ENCODE results near the gene ARL5A. TPM values are rescaled to one million over a fixed set of nuclear protein-coding genes. Genes with fewer than 3 reads are reported as not detected.

ARL5A gene
- total RNA-seq, 1 experiment from 2014 or later: 60.4 TPM

DNA sequence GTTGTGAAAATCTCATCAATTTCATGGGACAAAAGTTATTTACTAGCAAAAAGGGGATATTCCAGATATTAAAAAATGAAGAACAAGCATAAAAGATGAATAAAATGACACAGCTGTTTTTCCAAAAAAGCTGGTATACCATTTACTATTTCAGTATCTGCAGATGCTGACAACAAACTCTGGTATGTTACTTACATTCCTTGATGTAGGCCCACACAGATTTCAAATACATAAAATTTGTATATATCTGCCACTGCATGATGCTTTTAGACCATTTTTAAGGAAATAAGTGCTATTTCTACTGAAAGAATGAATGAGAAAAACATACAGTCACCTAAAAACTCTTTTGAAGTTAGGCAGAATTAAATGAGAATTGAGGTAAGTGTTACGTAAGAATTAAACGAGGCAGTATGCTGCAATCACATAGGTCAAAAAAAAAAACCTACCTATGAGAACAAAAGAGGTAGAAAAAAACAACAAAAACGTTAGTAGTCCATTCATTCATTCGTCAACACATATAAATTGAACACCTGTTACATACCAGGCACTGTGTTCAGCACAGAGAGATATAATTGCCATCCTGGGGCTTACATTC, 32.5 kb downstream of the ARL5A start:
- no peak for DNase-seq (ENCODE audit: low read depth)

DNA sequence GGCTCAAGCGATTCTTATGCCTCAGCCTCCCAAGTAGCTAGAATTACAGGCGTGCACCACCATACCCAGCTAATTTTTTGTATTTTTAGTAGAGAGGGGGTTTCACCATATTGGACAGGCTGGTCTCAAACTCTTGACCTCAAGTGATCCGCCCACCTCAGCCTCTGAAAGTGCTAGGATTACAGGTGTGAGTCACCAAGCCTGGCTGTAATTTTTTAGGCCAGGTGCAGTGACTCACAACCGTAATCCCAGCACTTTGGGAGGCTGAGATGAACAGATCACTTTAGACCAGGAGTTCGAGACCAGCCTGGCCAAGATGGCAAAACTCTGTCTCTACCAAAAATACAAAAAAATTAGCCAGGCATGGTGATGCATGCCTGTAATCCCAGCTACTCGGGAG, 33.8 kb downstream of the ARL5A start:
- peak; percentile 23 for DNase-seq (ENCODE audit: low read depth)

DNA sequence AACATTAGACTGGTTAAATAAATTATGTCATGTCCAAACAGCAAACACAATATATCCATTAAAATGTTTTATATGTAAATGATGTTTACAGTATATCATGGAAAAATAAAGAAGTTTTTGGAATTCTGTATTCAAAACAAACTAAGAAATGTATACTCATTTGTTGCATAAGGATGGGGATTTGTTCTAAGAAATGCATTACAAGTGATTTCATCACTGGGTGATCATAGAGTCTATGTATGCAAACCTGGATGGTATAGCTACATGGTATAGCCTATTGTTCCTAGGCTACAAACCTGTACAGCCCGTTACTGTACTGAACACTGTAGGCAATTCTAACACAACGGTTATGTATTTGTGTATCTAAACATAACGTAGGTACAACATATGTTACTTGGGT, 35.1 kb downstream of the ARL5A start:
- no peak for DNase-seq (ENCODE audit: low read depth)

DNA sequence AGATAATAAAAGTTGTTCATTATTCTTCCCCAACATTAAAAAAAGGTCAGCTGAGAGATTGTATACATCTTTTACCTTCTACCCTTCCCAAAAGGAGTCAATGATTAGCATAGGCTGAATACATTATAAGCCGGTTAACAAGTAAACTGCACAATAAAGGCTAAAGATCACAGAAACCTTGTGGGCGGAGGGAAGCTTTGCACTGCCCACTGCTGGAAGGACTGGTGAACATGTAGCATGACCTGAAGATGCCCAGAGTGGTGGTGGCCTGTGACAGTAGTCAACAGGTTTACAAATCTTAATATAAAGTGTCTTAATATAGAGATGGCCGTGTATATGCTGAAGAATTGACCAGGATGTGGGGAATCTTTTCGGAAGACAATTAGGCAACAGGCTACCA, 35.6 kb downstream of the ARL5A start:
- DNase-seq (ENCODE audit: low read depth): no peak

DNA sequence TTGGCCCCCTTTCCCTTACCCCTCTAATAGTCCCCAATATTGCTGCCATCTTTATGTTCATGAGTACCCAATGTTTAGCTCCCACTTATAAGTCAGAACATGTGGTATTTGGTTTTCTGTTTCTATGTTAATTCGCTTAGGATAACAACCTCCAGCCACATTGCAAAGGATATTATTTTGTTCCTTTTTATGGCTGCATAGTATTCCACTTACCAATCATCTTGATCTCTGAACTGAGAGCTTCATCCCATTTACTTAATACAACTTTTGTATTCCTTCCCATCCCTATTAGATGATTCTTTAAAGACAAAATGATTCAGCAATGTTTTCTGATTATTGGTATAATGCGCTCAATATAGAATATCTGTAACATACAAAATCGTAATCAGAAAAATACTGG, 36.7 kb downstream of the ARL5A start:
- DNase-seq (ENCODE audit: low read depth): no peak

DNA sequence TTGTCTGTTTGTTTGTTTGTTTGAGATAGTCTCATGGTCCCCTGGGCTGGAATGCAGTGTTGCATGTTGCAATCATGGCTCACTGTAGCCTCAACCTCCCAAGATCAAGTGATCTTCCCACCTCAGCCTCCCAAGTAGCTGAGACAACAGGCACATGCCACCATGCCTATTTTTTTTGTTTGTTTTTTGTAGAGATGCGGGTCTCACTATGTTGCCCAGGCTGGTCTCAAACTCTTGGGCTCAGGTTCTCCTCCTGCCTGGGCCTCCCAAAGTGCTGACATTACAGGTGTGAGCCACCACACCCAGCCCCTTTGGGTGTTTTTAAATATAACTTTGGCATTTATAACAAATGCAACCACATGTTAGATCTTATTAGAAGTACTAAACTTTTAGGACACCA, 37.5 kb downstream of the ARL5A start:
- DNase-seq (ENCODE audit: low read depth): no peak

DNA sequence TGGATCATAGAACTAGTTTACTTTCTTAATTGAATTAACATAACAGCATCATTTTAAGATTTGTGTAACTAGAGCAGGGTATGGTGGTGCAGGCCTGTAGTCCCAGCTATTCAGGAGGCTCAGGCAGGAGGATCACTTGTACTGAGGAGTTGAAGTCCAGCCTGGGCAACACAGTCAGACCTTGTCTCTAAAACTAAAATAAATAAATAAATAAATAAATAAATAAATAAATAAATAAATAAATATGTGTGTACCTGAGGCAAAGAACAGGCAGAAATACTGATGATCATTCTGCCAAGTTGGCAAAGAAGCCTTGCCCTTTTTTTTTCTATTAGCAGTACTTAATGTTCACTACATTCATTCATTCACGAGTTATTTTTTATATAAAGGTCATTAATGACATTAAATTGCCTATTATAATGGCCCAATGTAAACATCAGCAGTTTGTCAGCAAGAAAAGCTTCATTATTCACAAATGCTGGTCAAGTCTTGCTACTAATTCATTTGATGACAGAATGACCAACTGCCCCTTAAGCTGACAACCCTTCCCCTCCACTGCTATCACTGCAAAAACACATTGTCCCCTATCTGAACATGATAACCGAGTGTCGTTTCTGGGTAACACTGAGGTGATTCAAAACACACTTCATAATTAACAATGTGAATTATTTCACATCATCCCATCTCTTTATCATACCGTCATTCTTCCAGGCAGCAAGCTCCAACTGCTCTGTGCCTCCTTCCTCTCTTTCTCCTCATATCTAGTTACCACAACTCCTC, 39.0 kb downstream of the ARL5A start:
- DNase-seq (ENCODE audit: low read depth): no peak

DNA sequence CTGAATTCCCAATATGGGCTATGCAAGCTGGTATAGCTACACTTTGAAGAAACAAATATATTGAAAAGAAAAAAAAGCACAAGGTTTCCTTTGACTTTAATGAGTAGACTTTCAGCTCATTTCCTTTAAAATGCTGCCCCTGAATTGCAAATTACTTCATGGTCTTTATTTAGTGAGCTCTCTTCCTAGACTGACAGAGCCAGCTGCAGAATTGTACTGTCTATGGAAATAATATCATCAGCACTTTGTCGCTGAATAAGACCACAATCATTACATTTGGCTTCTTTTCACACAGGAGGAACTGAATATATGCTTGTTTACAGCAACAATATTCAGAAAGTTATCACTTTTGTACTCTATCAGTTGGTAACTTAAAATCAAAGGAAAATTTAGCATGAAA, 41.7 kb downstream of the ARL5A start:
- no peak for DNase-seq (ENCODE audit: low read depth)

DNA sequence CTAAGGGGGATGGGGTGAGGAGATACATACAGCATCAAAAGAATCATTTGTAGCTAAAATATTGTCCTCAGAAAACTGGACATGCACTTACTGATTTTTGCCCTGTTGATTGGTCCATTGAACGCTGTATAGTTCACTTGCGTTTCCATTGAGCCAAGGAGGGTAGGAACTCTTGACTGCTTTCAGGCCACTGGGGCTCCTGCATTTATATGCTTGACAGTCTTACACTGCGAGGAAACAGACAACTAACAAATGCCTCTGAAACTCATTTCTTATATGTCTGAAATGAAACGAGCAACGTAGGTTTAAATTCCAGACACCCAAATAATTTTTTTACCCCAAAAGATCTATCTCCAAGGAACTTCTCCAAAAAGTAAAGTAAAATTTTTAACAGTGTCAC, 42.1 kb downstream of the ARL5A start:
- no peak for DNase-seq (ENCODE audit: low read depth)

DNA sequence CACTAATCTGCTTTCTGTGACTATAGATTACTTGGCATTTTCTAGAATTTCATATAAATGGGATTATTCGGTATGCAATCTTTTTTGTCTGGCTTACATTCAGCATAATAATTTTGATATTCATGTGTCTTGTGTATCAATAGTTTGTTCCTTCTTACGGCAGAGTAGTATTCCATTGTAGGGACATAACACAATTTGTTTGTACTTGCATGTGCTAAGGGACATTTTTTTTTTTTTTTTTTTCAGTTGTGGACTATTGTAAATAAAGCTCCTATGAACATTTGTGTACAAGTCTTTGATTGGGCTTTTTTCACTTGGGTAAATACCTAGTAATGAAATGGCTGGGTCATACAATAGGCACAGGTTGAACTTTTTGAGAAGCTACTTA, 45.1 kb downstream of the ARL5A start:
- no peak for DNase-seq (ENCODE audit: low read depth)

DNA sequence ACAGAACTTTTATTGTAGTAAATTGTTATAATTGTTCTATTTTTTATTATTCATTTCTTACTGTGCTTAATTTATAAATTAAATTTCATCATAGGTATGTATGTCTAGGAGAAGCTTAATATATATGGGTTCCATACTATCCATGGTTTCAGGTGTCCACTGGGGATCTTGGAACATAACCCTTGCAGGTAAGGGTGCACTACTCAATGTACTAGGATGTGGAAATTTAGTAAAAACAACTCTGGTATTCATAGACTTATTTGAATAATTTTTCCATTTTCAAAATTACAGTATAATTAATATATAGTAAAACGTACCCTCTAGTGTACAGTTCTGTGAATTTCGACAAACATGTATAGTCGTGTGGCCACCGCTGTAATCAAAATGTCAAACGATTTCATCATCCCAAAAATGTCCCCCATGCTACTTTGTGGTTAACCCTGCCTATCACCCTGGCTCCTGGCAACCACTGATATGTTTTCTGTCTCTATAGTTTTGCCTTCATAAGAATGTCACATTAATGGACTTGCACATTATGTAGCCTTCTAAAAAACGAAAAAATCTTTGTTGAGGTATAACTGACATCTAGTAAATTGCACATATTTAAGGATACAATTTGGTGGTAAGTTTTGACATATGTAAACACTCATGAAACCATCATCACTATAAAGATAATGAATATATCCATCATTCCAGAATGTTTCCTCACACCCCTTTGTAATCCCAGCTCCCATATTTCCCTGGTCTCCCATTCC, 45.7 kb downstream of the ARL5A start:
- no peak for DNase-seq (ENCODE audit: low read depth)

DNA sequence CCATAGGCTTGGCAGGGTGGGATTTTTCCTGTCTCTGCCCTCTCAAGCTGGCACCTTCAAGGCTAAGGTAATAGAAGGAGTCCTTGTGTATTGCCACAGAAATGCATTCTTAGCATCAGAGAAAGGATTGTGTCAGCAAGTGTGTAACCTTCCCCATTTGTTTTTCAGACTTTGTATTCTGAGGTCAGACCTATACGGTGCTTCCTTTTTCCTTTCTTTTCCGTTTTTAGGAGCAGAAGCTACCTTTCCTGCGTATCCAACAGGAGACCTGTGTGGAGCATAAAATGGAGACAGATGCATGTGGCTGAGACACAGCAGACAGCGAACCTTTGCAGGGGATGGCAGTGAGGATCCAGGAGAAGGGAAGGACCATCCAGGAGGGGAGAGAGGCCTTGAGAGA, 46.6 kb downstream of the ARL5A start:
- DNase-seq (ENCODE audit: low read depth): no peak

DNA sequence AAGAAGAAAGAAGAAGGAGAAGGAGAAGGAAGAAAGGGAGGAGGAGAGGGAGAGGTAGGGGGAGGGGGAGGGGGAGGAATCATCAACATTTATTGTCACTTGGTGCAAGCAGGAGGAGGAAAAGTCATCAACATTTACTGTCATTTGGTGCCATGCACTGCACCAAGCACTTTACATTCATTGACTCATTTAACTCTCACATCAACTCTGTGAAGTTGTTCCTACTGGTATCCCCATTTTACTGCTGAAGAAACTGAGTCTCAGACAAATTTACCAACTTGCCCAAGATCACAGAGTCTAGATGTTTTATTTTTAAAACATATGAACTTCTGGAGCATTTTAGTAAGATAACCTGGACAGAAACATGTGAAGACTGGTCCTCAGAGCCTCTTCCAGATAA, 47.3 kb downstream of the ARL5A start:
- DNase-seq (ENCODE audit: low read depth): no peak

DNA sequence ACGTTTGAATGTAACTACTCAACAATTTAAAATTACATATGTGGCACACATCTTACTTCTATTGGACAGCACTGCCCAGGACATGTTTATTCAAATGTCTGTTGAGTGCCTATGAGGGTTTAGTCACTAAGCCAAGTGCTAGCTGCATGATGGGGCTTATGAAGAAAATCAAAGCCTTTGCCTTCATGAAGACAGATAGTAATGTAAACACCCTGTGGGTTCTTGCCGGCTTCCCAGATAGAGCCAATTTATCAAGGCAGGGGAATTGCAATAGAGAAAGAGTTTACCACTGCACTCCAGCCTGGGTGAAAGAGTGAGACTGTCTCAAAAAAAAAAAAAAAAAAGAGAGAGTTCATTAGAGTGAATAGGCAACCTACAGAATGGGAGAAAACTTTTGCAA, 50.3 kb downstream of the ARL5A start:
- no peak for DNase-seq (ENCODE audit: low read depth)

DNA sequence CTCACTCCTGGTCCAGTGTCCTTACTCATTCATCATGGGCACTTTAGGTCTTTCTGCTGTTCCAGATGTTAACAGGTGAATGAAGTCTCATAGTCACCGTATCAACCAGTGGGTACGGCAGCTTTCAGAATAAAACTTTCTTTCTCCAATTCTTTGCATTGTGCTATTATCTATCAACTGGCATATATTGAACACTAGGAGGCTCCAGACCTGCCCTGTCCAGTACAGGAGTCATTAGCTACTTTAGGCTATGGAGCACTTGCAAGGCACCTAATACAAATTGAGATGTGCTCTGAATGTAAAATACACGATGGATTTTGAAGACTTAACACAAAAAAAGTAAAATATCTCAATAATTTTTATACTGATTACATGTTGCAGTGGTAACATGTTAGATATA, 50.7 kb downstream of the ARL5A start:
- DNase-seq (ENCODE audit: low read depth): no peak

DNA sequence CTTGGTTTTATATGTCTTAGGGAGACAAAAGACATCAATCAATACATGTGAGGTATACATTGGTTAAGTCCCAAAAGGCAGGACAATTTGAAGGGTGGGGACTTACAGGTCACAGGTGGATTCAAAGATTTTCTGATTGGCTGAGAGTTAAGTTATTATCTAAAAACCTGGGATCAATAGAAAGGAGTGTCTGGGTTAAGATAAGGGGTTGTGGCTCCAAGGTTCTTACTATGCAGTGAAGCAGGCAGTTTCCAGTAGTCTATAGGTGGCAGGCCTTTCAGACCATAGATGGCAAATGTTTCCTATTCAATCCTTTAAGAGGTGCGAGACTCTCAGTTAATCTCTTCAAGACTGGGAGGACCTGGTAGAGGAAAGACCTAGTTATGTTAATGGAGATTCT, 51.9 kb downstream of the ARL5A start:
- DNase-seq (ENCODE audit: low read depth): no peak

DNA sequence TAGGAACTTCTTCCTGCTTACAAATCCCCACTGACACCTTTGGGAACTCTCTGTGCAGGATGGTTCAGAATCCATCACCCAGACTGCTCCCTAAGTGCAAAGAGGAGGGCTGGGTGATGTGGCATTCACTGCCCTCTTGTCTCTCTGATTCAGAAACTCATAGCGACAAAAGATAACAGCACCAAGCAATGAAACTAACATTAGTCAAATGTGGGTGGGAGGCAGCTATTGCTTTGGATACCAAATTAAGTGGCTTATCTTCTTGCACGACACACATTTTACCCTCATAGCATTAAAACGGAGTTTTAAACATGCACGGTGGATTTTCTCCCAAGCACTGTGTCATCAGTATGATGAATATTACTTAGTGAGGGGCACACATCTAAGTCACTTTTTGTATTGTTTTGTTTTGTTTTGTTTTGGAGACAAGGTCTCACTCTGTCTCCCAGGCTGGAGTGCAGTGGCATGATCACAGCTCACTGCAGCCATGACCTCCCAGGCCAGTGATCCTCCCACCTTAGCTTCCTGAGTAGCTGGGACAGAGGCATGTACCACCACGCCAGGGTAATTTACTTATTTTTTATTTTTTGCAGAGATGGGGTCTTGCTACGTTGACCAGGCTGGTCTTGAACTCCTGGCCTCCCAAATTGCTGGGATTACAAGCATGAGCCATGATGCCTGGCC, 53.0 kb downstream of the ARL5A start:
- DNase-seq (ENCODE audit: low read depth): peak; percentile 43

DNA sequence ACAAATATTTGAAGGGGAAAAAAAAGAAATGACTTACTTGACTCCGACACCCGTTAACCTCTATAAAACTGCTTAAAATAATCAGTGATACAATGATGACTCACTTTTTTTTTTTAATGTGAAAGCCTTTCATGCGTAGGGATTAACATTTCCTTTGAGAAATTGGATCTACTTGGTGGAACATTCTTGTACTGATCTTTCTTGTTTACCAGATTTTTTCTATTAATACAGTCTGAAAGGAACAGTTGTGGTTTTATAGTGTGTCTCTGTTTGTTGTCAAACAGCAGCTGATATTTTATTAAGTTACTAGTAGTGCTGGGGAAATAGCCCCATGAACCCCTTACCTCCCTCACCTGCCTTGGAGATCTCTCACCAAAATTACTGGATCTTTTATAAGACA, 53.7 kb downstream of the ARL5A start:
- peak; percentile 78 for DNase-seq (ENCODE audit: low read depth)

DNA sequence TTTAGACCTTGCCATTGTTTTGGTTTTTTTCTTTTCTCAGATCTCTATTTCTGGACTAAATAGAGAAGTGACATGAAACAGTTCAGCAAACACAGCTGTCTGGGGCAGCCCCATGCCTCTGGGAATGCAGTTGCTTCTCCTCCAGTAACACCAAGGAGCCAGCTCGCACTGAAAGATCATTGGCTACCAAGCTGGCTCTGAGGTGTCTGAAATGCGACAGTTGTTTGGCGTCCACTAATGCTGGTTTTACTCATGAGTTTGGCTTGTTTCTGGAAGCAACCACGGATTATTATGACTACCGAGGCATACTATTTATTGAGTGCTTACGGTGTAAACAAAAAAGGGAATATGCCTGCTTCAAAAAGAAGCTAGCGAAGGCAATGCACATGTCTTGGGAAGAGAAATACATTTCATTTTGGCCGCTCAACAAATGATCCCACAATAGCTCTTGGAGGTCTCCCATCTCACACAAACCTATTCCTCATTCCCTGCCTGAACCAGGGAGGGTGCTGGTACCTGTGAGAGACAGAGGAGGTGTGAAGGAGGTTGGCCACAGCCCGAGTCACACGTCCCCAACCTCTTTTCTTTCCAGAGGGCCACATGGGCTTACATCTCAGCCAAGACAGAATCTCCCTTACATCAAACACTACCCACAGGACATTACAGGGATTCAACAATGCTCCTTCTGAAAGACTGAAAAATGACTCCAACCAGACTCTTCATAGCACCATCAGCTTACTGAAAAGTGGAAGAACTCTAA, 56.4 kb downstream of the ARL5A start:
- DNase-seq (ENCODE audit: low read depth): peak; percentile 56

DNA sequence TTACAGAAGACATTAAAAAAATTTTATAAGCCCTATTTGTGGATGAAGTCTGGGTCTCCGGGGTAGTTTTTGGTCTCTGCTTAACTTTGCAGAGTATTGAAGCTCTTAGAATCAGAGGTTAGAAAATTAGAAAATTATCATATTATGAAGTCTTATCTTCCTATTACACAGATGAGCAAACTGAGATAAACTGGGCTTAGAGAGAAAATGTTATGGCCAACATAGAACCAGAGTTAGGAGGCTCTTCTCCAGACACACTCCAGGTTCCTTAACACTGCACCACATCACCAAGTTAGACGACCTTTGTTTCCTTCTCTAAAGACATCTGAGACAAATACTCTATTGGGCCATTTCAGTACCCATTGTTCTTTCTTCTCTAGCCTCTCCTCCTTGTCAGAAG, 57.2 kb downstream of the ARL5A start:
- DNase-seq (ENCODE audit: low read depth): no peak

DNA sequence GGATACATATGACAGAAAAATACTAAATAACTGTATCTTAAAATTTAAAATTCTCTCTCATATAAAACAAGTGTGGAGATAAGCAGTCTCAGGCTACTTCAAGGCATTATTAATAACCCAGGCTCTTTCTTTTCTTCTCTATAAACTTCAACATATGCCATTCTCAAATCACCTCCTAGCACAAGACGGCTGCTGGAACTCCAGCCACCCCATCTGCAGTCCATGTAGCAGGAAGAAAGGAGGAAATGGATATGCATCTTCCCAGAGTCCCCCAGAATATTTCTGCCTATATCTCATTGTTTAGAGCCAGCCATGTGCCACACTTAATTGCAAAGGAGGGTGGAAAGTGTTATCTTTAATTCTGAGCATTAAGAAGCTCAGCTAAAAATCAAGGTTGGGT, 58.6 kb downstream of the ARL5A start:
- DNase-seq (ENCODE audit: low read depth): no peak

DNA sequence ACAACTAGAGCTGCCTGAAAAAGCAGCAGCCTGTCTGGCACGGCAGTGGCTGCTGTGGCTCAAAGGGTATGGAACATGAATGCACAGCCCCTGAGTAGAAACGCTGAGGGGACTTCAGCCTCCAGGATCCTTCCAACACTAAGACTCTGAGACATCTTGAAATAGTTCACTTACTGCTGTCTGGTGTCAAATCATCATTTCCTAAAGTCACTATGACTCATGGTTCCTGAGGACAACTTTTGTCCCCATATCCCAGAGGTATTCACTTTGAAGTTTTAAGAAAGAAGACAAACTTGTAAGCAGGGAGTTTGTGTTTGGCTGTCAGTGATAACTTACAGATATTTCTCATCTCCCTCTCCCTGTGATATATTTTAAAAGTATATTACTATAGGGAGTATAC, 60.7 kb downstream of the ARL5A start:
- DNase-seq (ENCODE audit: low read depth): peak; percentile 9
